22Rv1 (cell line): Measurements from ENCODE around the gene USP9Y.

Experiments
- H3K27ac ChIP-seq: fragments of 450-650 bp; 2 replicates; pipeline ENCODE4 v1.5.1; 2017
- CTCF ChIP-seq: fragments of 450-650 bp; IDR thresholded peaks from 2 replicates; pipeline ENCODE4 v1.5.1; 2017; ENCODE audit warnings: mild to moderate bottlenecking
- ZFX ChIP-seq: fragments of 450-650 bp; IDR thresholded peaks from 2 replicates; pipeline ENCODE4 v1.6.1; 2017; ENCODE audit warnings: antibody characterized with exemption, borderline replicate concordance

USP9Y gene

GRCh38 chrY:12688337-12688736 lies 12.7 kb upstream of the USP9Y start:
- no peak overlapping the region for H3K27ac ChIP-seq
- TF ChIP-seq CTCF = no peak
- no peak for TF ChIP-seq ZFX

- H3K27ac ChIP-seq = no peak overlapping the region
- TF ChIP-seq CTCF (no peak), ZFX (no peak)
Measured at GRCh38 chrY:12700087-12700486, 944 bp upstream of the USP9Y start.

GRCh38 chrY:12702174-12702573 lies 1.1 kb downstream of the USP9Y start:
- no peak overlapping the region for H3K27ac ChIP-seq
- TF ChIP-seq ZFX = no peak
- no peak for TF ChIP-seq CTCF

GRCh38 chrY:12710460-12710859 lies 9.4 kb downstream of the USP9Y start:
- no peak overlapping the region for H3K27ac ChIP-seq
- TF ChIP-seq ZFX (no peak), CTCF (no peak)

GRCh38 chrY:12715376-12715775 lies 14.3 kb downstream of the USP9Y start:
- TF ChIP-seq CTCF = no peak
- TF ChIP-seq ZFX = no peak
- H3K27ac ChIP-seq = no peak overlapping the region

GRCh38 chrY:12729746-12730145 lies 28.7 kb downstream of the USP9Y start:
- TF ChIP-seq ZFX (no peak), CTCF (no peak)
- peak overlapping the region; percentile 10; the same call in 1 of the 2 replicates for H3K27ac ChIP-seq

GRCh38 chrY:12733625-12734024 lies 32.6 kb downstream of the USP9Y start:
- TF ChIP-seq CTCF = no peak
- no peak for TF ChIP-seq ZFX
- no peak overlapping the region for H3K27ac ChIP-seq
